Heart left ventricle (tissue), 16 donors: ENCODE data around the gene CYSTM1. TPM values are rescaled to one million over a fixed set of nuclear protein-coding genes. Genes with fewer than 3 reads are reported as not detected.

ENCODE experiments used
- ATAC-seq, 4 donors: fragments of 200-7000 bp; cut with Tn5 transposase; one replicate each; pipeline ENCODE4 v1.9.1; 2020 to 2022; ENCODE audit warnings: moderate library complexity in 4 of 4, mild to moderate bottlenecking in 3 of 4, moderate number of reproducible peaks in 1 of 4
- DNase-seq, 5 donors: peaks; one replicate each; pipeline ENCODE4 v3.0.0-alpha.2; 2020
- H3K27ac ChIP-seq, 12 donors: fragments of 200-600 bp; sonication (generic) in 4 of 12; one replicate each; pipeline versions ENCODE4 v1.5.0 to v1.8.0; 2016 to 2022; ENCODE audit warnings: mild to moderate bottlenecking in 2 of 12
- H3K27me3 ChIP-seq, 9 donors: fragments of 200-600 bp; sonication (generic) in 2 of 9; one replicate each; pipeline versions ENCODE4 v1.5.1 to v1.8.0; 2016 to 2022; ENCODE audit warnings: mild to moderate bottlenecking in 3 of 9
- H3K36me3 ChIP-seq, 9 donors: fragments of 200-600 bp; sonication (generic) in 2 of 9; one replicate each; pipeline versions ENCODE4 v1.5.0 to v1.8.0; 2018 to 2022; ENCODE audit warnings: mild to moderate bottlenecking in 2 of 9
- H3K4me1 ChIP-seq, 12 donors: fragments of 200-600 bp; sonication (generic) in 4 of 12; one replicate each; pipeline versions ENCODE4 v1.5.0 to v1.8.0; 2016 to 2022; ENCODE audit warnings: mild to moderate bottlenecking in 3 of 12
- H3K4me3 ChIP-seq, 12 donors: fragments of 200-600 bp; sonication (generic) in 4 of 12; one replicate each; pipeline versions ENCODE4 v1.5.0 to v1.8.0; 2017 to 2022; ENCODE audit warnings: mild to moderate bottlenecking in 9 of 12, moderate library complexity in 4 of 12
- H3K9me3 ChIP-seq, 12 donors: fragments of 200-600 bp; sonication (generic) in 4 of 12; one replicate each; pipeline versions ENCODE4 v1.5.0 to v1.8.0; 2016 to 2022; ENCODE audit warnings: mild to moderate bottlenecking in 1 of 12
- CTCF ChIP-seq, 12 donors: fragments of 200-600 bp; sonication (generic) in 4 of 12; IDR thresholded peaks; one replicate each; pipeline versions ENCODE4 v1.5.0 to v1.8.0; 2018 to 2022; ENCODE audit warnings: antibody characterized with exemption in 12 of 12, mild to moderate bottlenecking in 5 of 12
- POLR2A ChIP-seq, 2 donors: fragments of 450-650 bp; IDR thresholded peaks; one replicate each; pipeline ENCODE4 v1.6.1; 2017; ENCODE audit warnings: antibody characterized with exemption in 2 of 2, mild to moderate bottlenecking in 2 of 2, moderate library complexity in 2 of 2
- WGBS, 4 donors: extraction: QIAGEN DNeasy Blood & Tissue Kit in 2 of 4; methylation state at CpG; one replicate each; pipeline versions ENCODE4 v1.1.5 to v1.1.7; 2013 to 2018; 5-methylcytosine and 5-hydroxymethylcytosine counted together
- intact Hi-C, 10 donors: fragments of 100-400 bp; cut with DNase I; formaldehyde crosslinking; loops; one replicate each; pipeline versions ENCODE4 v1.11.1 to v1.14.2; 2022
- polyA plus RNA-seq, 2 donors: library from polyadenylated mRNA; stranded (reverse); fragments of 200-250 nt; gene quantifications; one replicate each; pipeline ENCODE4 v1.2.3, GENCODE V29; 2013
- total RNA-seq, 9 donors: library from RNA; depleted of rRNA in 2 of 9; stranded (reverse); fragments of >200 nt in 2 of 9; fragmentation: NEBNext Ultra II Directional in 3 of 9; extraction: Animal tissue kit (Norgen Biotek cat#: 25700) in 3 of 9; gene quantifications; one replicate each; pipeline versions ENCODE4 v1.1.0 to v1.2.4, GENCODE V29; 2016 to 2023
- donor health status: ischemic (EF 13 %, LVEDD 7.1; RV severe dilation, severe dysfunction).
- donor health status: healthy with polysubstance abuse.
- donor health status: DM: no; HTN: yes; CAD: no.
- donor health status: DM: no; HTN: no; CAD: no.
- donor health status: ischemic (EF 25% LVEDD 6.9; RV normal size, moderate dysfunction).
- donor health status: ischemic (EF 25% LVEDD 5.7; RV mildly dilated, moderate dysfunction).
- donor health status: healthy.
- donor health status: DM: yes; HTN: yes; CAD: no.
- donor health status: ischemic (EF 35%, LVEDD 5.7; RV mildly dilated, moderate dysfunction).
- donor health status: nonischemic (EF 11% LVEDD 7.7; RV severe dilation, severe dysfunction).
- donor health status: DM: yes; HTN: yes; CAD: no.
- donor health status: PGD.
- donor health status: ischemic (EF 29% LVEDD 5.4; RV normal size, mild dysfunction).
- donor health status: nonischemic (EF 23%, LVEDD 6.1; RV moderate dilation, normal function).

The CYSTM1 gene
- total and polyA plus RNA-seq, 11 donors = 58.1 to 238 (median 94.5) TPM

- WGBS, 4 donors = 55 to 64% (median 57%) methylated on average over 5 of the region's 5 CpGs
- DNase-seq (peak in 2 of 5 donors; percentile 51 to 59), ATAC-seq (peak in 3 of 4 donors; percentile 25 to 58 (median 42))
- TF ChIP-seq POLR2A (IDR thresholded peaks at IDR 0.05) = no peak
- no peak for TF ChIP-seq CTCF (IDR thresholded peaks at IDR 0.05)
- intact Hi-C loops = loop anchor here in 3 of 10 donors (5.0 kb wide), 1 partner anchor 39 kb away; no protein-coding TSS in a partner anchor
- H3K4me1 ChIP-seq = peaks cover 5 to 88% (median 62%) of the 10 kb centered on the region in 12 donors
- no peaks in the 10 kb centered on the region for H3K27me3 ChIP-seq
- no peaks in the 10 kb centered on the region for H3K36me3 ChIP-seq
- H3K4me3 ChIP-seq = no peak overlapping the region
- no peaks in the 10 kb centered on the region for H3K9me3 ChIP-seq
- peak overlapping the region; percentile 34 to 88 (median 78) for H3K27ac ChIP-seq
Observed at GRCh38 chr5:140221697-140222223, 46.8 kb downstream of the CYSTM1 start.

GRCh38 chr5:140222416-140222815 lies 47.4 kb downstream of the CYSTM1 start:
- intact Hi-C loops = loop anchor here in 3 of 10 donors (5.0 kb wide), 1 partner anchor 40 kb away; no protein-coding TSS in a partner anchor
- no peaks in the 10 kb centered on the region for H3K27me3 ChIP-seq
- ATAC-seq (peak in 2 of 4 donors; percentile 11 to 21), DNase-seq (no peak)
- no peaks in the 10 kb centered on the region for H3K36me3 ChIP-seq
- peak overlapping the region; percentile 34 to 88 (median 78) for H3K27ac ChIP-seq
- H3K4me3 ChIP-seq = no peak overlapping the region
- H3K4me1 ChIP-seq = peaks cover 5 to 88% (median 56%) of the 10 kb centered on the region in 12 donors
- 56 to 80% (median 63%) methylated on average over 1 of the region's 1 CpG for WGBS, 4 donors
- TF ChIP-seq CTCF (IDR thresholded peaks at IDR 0.05) (no peak), POLR2A (IDR thresholded peaks at IDR 0.05) (no peak)
- no peaks in the 10 kb centered on the region for H3K9me3 ChIP-seq

- intact Hi-C loops = loop anchor here in 3 of 10 donors (5.0 kb wide), 1 partner anchor 41 kb away; no protein-coding TSS in a partner anchor
- Histone ChIP-seq H3K36me3 (no peaks in the 10 kb centered on the region), H3K27me3 (no peaks in the 10 kb centered on the region), H3K9me3 (no peaks in the 10 kb centered on the region), H3K4me3 (no peak overlapping the region), H3K27ac (peak overlapping the region; percentile 34 to 88 (median 78)), H3K4me1 (peaks cover 5 to 88% (median 52%) of the 10 kb centered on the region in 12 donors)
- 43 to 58% (median 52%) methylated on average over 3 of the region's 3 CpGs for WGBS, 4 donors
- ATAC-seq (peak; percentile 68 to 82 (median 80)), DNase-seq (peak in 4 of 5 donors; percentile 58 to 73 (median 65))
- TF ChIP-seq CTCF (IDR thresholded peaks at IDR 0.05) (no peak), POLR2A (IDR thresholded peaks at IDR 0.05) (no peak)
Observed at GRCh38 chr5:140223567-140223966, 48.6 kb downstream of the CYSTM1 start.

- Histone ChIP-seq H3K27me3 (no peaks in the 10 kb centered on the region), H3K4me3 (no peak overlapping the region), H3K27ac (peak overlapping the region in 4 of 12 donors; percentile 6 to 87 (median 72)), H3K36me3 (no peaks in the 10 kb centered on the region), H3K9me3 (no peaks in the 10 kb centered on the region), H3K4me1 (peaks cover 5 to 81% (median 48%) of the 10 kb centered on the region in 12 donors)
- no peak for TF ChIP-seq POLR2A (IDR thresholded peaks at IDR 0.05)
- intact Hi-C loops = loop anchor here in 4 of 10 donors (5.0 kb wide), 1 partner anchor 42 kb away; no protein-coding TSS in a partner anchor
- DNase-seq = no peak
- WGBS, 4 donors = 91 to 100% (median 94%) methylated on average over 3 of the region's 3 CpGs
- ATAC-seq = no peak
Observed at GRCh38 chr5:140224658-140225057, 49.7 kb downstream of the CYSTM1 start.
